Uterine smooth muscle cell (primary cell): Measurements from ENCODE around the gene PPP4R3A. TPM values are rescaled to one million over a fixed set of nuclear protein-coding genes. Genes with fewer than 3 reads are reported as not detected.

Experiments
- total RNA-seq: library from RNA; depleted of rRNA; stranded (reverse); fragments of >200 nt; gene quantifications from 2 replicates; pipeline ENCODE4 v1.2.3, GENCODE V29; 2014

PPP4R3A gene
- total RNA-seq: 74.7 and 77.1 TPM in 2 replicates

DNA sequence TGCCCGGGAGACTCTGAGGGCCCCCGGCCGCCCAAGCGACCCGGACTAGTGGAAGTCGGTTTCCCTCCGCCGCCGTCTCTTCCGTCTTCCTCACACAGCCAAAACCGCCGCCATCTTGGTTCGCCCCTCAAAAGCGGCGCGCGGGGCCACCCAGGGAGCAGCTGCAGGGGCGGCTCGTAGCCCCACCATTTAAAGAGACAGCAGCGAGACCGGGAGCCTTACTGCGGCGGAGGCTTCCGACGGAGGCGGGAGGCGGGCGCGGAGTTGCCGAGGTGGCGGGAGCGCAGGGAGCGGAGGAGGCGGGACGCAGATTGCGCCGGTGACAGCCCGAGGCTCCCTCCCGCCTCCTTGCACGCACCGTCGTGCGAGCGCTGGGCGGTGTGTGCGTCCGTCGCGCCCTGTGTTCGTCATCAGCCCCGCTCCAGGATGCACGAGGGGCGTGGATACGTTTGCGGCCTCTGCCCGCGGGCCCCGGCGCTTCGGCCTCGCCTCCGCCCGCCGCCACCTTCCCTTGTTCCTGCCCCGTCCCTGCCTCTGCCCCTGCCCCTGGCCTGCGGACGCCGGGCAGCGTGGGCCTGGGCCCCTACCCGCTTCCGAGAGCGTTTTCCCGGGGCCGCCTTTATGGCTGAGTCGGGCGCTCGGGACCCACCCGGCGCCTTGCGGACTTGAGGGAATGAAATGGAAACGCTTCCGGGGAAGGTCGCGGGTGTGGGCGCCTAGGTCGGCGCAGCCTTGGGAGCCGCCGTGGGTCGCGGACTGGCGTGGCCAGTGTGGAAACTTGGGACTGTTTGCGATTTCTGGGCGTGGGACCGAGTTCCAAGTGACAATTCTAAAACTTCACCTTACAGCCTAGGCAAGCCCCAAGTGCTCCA, at the start of gene PPP4R3A:
PPP4R3A (minus strand) TSS at position 140 of the 872 bp plus-strand sequence. CDS start 663 bp downstream, outside the sequence.

DNA sequence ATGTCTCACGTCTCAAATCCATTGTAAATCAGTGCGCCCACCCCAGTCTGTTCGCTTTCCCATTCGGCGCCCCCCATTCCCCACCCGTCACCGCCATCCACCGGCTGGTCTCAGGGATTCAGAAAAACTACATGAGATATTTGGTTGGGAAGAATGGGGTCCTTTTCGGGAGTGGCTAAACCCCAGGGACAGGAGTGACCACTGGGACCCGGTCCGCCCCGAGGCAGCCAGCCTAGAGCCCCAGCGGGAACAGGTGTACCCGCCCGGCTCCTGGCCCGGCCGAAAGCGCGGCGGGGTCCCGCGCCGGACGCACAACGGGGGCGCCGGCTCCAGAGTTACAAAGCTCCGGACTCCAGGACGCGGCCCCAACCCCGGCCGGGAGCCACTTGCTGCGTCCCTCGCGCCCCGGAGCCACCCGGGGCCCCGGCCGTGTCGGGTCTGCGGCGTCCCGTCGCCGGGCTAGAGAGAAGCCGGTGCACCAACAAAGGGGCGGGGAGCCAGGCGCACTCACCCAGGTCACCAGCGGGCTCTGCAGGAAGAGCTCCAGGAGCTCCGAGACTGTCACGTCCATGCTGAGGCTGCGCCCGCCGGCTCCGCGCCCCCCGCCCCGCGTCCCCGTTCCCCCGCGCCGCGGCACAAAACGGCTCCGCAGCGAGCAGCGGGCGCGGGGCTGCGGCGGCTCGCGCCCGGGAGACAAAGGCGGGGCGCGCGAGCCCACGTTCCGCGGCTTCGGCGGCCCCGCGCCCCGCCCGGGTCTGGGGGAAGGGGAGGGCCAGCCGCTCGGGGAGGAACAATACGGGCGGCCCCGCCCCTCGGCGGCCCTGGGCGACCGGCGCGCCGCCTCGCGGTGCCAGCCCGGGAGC, 92.8 kb downstream of the PPP4R3A start, which contains the start of gene CCDC88C:
CCDC88C (minus strand) TSS at position 701 of the 863 bp plus-strand sequence; CDS start at position 571, 130 bp downstream.

Other genes with a start within 250 kb of the PPP4R3A start
- 0.44 and 0.87 TPM in 2 replicates for gene CCDC88C, start 92.5 kb downstream of the PPP4R3A start, total RNA-seq
- gene CATSPERB, start 221.8 kb upstream of the PPP4R3A start, total RNA-seq: 0.11 and 0.12 TPM in 2 replicates